NCI-H146 treated with DMSO at 0.1 percent for 48 hours (cell line): ENCODE results near the gene MIOX.

Source experiments
- DNase-seq: peaks from one replicate; lab custom pipeline; 2025; ENCODE audit not compliant: unreplicated experiment; lab: John Stamatoyannopoulos, UW

The MIOX gene

GRCh38 chr22:50489363-50490243 lies 2.9 kb downstream of the MIOX start:
- DNase-seq, result no peak

DNA sequence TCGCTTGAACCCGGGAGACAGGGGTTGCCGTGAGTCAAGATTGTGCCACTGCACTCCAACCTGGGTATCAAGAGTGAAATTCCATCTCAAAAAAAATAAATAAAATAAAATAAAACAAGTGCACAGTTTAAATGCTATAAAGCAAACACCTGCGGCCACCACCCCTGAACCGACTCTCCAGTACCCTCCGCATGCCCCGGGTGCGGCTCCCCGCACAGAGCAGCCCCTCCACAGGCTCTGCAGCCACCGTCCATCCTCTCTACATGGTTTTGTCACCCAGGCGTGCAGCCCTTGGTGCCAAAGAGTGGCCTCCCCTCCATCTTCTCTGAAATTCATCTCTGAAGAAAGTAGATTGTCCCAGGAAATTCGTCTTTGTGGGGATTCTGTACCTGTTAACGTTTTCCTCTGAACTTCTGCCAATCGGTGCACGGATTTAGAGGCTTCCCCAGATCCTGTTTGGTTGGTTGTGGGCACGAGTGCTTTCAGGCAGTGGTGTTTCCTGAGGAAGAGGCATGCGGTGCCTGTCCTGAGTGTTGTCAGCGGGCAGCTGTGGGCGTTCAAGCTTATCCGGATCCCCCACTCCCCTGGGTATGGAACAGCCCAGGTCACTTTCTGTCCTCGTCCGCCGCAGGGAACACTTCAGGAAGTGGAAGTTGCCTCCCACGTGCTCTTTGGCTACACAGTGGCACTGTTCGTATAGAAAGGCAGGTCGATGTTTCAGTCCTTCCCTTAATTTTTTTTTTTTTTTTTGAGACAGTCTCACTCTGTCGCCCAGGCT lies 4.1 kb downstream of the MIOX start:
- no peak for DNase-seq

- no peak for DNase-seq
These were observed 10.4 kb downstream of the MIOX start for GRCh38 chr22:50497093-50497492.

- DNase-seq, result peak; percentile 18
These were observed 11.7 kb downstream of the MIOX start for GRCh38 chr22:50498322-50498890.

DNA sequence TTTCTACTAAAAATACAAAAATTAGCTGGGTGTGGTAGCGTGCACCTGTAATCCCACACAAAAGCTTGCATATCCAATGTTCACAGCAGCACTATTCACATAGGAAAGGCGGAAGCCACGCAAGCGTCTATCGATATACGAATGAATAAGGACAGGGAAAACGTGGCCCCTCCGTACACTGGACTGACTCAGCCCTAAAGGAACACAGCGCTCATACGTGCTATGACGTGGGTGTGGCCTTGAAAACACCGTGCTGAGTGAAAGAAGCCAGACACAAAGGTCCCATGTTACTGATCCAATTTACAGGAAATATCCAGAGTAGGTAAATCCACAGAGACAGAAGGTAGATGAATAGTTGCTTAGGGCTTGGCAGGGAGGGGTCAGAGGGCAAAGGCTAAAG lies 13.8 kb downstream of the MIOX start:
- no peak for DNase-seq

DNA sequence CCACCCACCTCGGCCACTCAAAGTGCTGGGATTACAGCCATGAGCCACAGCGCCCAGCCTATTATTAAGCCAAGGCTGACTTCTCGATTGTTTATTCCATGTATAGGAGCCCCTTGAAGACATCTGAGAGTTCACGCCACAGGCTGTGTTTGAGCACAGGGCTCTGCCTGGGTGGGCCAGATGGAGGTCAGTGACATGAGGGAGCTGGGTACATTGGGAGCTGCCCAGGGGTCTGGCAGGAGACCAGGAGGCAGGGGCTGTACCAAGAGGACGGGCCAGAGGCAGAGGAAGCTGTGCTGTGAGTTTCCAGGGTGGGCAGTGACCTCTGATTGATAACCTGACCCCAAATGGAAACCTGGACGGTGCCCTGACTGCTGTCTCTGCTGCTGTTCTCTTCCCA lies 15.4 kb downstream of the MIOX start:
- no peak for DNase-seq

DNA sequence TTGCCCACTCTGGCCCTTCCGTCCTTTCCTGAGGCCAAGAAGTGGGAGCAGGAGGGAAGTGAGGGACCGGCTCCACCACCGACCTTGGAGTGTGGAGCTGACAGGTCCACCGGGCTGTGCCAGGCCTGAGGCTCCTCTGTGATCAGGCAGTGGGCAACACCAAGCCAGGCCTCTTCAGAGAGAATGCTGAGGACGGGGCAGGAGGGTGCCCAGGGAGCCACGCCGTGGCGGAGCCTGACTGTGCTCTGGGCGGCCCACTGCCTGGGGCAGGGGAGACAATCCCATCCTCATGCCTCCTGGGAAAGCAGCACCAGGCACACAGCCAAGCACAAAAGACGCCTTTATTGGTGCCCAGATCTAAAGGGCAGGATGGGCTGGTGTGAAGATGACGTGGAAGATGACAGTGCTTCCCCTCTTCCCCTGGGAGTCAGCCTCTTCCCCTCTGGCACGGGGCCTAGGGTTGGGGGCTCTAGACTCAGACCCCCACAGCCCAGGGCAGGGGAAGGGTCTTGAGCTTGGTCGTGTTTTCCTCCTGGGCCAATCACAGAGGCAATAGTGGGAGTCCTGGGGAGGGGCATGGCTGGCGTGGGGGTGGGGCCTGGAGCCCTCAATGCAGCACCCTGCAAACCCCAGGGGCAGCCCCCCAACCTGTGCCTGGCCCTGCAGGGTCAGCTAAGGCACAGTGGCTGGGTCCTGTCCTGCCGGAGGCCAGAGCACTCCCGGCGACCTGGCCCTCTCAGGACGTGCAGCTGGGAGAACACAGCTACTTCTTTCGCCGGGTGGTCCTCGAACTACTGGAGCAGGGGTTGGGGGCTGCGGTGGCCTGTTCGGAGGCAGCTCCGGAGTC lies 16.2 kb downstream of the MIOX start:
- DNase-seq, result no peak

DNA sequence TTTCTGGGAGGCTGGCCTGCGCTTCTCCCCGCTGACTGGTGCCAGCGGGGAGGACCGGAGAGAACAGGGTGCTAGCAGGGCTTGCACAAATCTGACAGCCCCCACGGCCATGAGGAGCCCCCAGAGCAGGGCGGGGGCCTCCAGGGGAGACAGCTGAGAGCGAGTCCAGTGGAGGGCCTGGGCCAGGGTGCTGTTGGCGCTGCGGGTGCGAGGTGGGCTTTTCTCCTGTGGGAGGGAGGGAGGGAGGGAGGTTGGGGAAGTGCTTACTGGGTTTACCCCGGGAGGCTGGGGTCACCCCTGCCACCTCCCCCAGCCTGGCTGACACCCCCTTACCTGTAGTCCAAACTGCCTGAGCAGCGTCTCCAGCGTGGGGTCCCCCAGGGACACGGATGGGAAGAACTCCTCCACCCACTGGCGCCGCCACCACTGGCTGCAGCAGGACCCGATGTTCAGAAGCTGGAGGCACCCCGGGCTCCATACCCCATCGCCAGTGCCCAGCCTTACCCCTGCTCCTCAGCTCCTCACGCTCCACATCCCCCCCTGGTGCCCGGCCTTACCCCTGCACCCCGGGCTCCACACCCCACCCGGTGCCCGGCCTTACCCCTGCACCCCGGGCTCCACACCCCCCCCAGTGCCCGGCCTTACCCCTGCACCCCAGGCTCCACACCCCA lies 17.0 kb downstream of the MIOX start:
- DNase-seq, result no peak

- DNase-seq, result no peak
These were observed 17.9 kb downstream of the MIOX start for GRCh38 chr22:50504369-50505211.

- DNase-seq, result no peak
These were observed 18.7 kb downstream of the MIOX start for GRCh38 chr22:50505276-50505775.

- peak; percentile 86 for DNase-seq
These were observed 19.3 kb downstream of the MIOX start for GRCh38 chr22:50505776-50506610.

DNA sequence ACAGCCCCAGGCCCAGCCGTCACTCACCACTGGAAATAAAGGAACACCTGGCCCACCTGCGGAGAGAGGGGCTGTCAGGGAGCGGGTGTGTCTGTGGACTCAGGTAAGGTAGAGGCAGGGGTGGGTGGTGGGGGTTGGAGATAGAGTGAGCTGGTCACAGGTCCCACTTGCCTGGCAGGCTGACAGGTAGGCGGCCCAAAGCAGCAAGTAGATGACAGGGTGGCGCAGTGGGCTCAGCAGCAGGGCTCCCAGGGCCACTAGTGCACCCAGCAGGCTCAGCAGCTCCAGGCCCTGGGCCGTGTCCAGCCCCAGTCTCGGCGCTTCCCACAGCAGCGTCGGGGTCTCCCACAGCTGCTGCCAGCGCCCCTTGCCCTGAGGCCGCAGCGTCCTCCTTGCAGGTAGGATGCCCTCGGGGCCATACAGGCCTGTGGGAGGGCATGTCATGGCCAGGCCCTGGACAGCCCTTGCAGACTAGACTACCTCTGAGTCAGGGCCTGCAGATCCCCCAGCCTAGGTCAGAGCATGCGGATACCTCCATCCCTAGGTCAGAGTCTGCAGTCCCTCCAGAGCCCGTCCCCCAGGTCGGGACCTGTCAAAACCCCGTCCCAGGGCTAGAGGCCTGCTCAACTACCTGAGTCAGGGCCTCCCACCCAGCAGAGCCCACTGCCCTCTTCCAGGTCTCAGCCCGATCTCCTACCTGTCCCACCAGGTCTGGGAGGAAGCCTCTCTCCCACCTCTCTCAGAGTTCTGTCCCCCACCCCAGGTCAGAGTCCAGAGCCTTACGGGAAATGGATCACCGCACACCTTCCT lies 20.2 kb downstream of the MIOX start:
- no peak for DNase-seq

- peak; percentile 73 for DNase-seq
These were observed 20.8 kb downstream of the MIOX start, which contains the start of gene LMF2 for GRCh38 chr22:50507421-50507990. TSS of gene LMF2 (minus strand) at chr22:50507702. CDS start at chr22:50507675, 27 bp downstream.

- DNase-seq, result peak; percentile 73
These were observed 21.6 kb downstream of the MIOX start, which contains the start of gene NCAPH2 for GRCh38 chr22:50507991-50508884. TSS of gene NCAPH2 (plus strand) at chr22:50508224. CDS start at chr22:50508338, 114 bp downstream.

DNA sequence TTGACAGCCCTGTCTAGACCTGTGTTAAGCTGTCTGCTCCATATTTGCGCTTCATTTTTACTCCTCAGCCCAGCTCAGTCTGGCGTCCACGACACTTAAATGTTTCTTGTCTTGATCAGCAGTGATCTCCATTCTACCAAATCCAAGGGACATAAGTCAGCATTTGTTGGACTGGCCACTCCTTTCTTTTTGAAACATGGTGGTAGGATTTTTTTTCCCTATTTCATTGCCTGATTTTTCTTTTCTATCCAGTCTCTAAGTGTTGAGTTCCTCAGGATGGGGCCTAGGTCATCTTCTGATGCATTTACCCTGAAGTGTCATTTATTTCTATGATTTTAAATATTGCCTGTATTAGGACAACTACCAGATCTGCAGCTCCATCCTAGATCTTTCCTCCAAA lies 22.2 kb downstream of the MIOX start:
- no peak for DNase-seq

DNA sequence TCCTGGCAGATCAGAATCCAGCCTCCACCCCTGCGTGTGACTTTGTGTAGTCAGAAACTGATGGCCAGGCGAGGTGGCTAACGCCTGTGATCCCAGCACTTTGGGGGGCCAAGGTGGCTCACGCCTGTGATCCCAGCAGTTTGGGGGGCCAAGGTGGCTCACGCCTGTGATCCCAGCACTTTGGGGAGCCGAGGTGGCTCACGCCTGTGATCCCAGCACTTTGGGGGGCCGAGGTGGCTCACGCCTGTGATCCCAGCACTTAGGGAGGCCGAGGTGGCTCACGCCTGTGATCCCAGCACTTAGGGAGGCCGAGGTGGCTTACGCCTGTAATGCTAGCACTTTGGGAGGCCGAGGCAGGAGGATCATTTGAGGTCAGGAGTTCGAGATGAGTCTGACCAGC lies 26.5 kb downstream of the MIOX start:
- DNase-seq, result no peak
